Testis (tissue), 2 donors: ENCODE measurements around the gene OGFOD3.

Source experiments
- CTCF ChIP-seq, 3 experiments: fragments of 450-650 bp in 2 of 3; fragments of 200-600 bp in 1 of 3; sonication (generic) in 1 of 3; IDR thresholded peaks; one replicate each; pipeline ENCODE4 v1.5.1; 2016 to 2019; ENCODE audit warnings: antibody characterized with exemption in 3 of 3, mild to moderate bottlenecking in 2 of 3, moderate library complexity in 1 of 3
- POLR2A ChIP-seq: fragments of 450-650 bp; IDR thresholded peaks from one replicate; pipeline ENCODE4 v1.6.1; 2017; ENCODE audit warnings: antibody characterized with exemption, mild to moderate bottlenecking, moderate library complexity

- TF ChIP-seq POLR2A (no peak), CTCF (IDR thresholded peaks at IDR 0.05) (no peak)
Measured at GRCh38 chr17:82375359-82376041, 42.9 kb downstream of the OGFOD3 start.
